H1 (cell line): ENCODE measurements around the gene CLEC16A. TPM values are rescaled to one million over a fixed set of nuclear protein-coding genes. Genes with fewer than 3 reads are reported as not detected.

Source experiments
- CTCF ChIA-PET: fragments of 300-600 bp; sonication (Branson Sonifier 250); formaldehyde crosslinking; loops from one replicate; lab custom pipeline; 2021; ENCODE audit not compliant: partially characterized antibody; lab: Charles Lee
- POLR2A ChIA-PET: fragments of 300-600 bp; sonication (Branson Sonifier 250); formaldehyde crosslinking; loops from one replicate; lab custom pipeline; 2021; ENCODE audit warnings: inconsistent platforms; ENCODE audit not compliant: partially characterized antibody; lab: Charles Lee
- DNase-seq, 2 experiments: peaks; one replicate each; pipeline versions ENCODE4 v3.0.0 to v3.0.0-alpha.2; 2010 to 2022; ENCODE audit warnings: low spot score in 2 of 2, low read depth in 1 of 2, mixed read lengths in 1 of 2
- FAIRE-seq: peaks from 2 replicates; lab custom pipeline; 2011; peaks lifted over from hg19 to GRCh38; lab: Jason Lieb, UNC
- H2AFZ ChIP-seq: 2 replicates; pipeline ENCODE4 v1.8.1; 2012; ENCODE audit warnings: low read length, inconsistent platforms
- H2AK5ac ChIP-seq: 2 replicates; pipeline ENCODE4 v1.6.1; 2013; ENCODE audit warnings: low read depth, low read length
- H2BK120ac ChIP-seq: replicated peaks from 2 replicates; pipeline ENCODE3; 2013; ENCODE audit warnings: low read depth, low read length, inconsistent platforms
- H2BK12ac ChIP-seq: 2 replicates; pipeline ENCODE4 v1.6.1; 2013; ENCODE audit warnings: low read depth, low read length
- H2BK15ac ChIP-seq: 2 replicates; pipeline ENCODE4 v1.6.1; 2013; ENCODE audit warnings: low read length
- H2BK20ac ChIP-seq: 2 replicates; pipeline ENCODE4 v1.6.1; 2013; ENCODE audit warnings: low read length
- H2BK5ac ChIP-seq: 2 replicates; pipeline ENCODE4 v1.6.1; 2013; ENCODE audit warnings: low read depth, low read length
- H3K14ac ChIP-seq: 2 replicates; pipeline ENCODE4 v1.6.1; 2013; ENCODE audit warnings: inconsistent platforms; ENCODE audit not compliant: insufficient read length
- H3K18ac ChIP-seq: 2 replicates; pipeline ENCODE4 v1.6.1; 2013; ENCODE audit warnings: low read length; ENCODE audit errors: extremely low read depth
- H3K23ac ChIP-seq: 2 replicates; pipeline ENCODE4 v1.6.1; 2013; ENCODE audit warnings: inconsistent platforms; ENCODE audit not compliant: insufficient read length
- H3K23me2 ChIP-seq: 2 replicates; pipeline ENCODE4 v1.6.1; 2013; ENCODE audit warnings: low read depth, low read length
- H3K27ac ChIP-seq: 2 replicates; pipeline ENCODE4 v1.6.1; 2011; ENCODE audit warnings: low read depth, low read length, inconsistent platforms
- H3K27me3 ChIP-seq, 4 experiments: replicated peaks in 1 of 4; 1 replicate in 1 of 4; 2 replicates in 3 of 4; pipeline versions ENCODE4 v1.6.1 to v1.8.1; 2011 to 2013; ENCODE audit warnings: low read length in 3 of 4, mild to moderate bottlenecking in 3 of 4, inconsistent platforms in 2 of 4, mixed read lengths in 2 of 4, moderate library complexity in 1 of 4; ENCODE audit not compliant: control insufficient read depth in 3 of 4, insufficient read depth in 3 of 4; ENCODE audit errors: extremely low read depth in 1 of 4
- H3K36me3 ChIP-seq, 4 experiments: 2 replicates each; pipeline versions ENCODE4 v1.6.1 to v1.8.1; 2011 to 2013; ENCODE audit warnings: mild to moderate bottlenecking in 4 of 4, low read length in 3 of 4, moderate library complexity in 2 of 4, control low read depth in 1 of 4, inconsistent platforms in 1 of 4; ENCODE audit not compliant: insufficient read depth in 4 of 4, control insufficient read depth in 2 of 4
- H3K4ac ChIP-seq: replicated peaks from 2 replicates; pipeline ENCODE3; 2013; ENCODE audit warnings: low read length, low read depth, mixed read lengths, inconsistent platforms; ENCODE audit not compliant: insufficient read length
- H3K4me1 ChIP-seq, 4 experiments: replicated peaks in 1 of 4; 1 replicate in 1 of 4; 2 replicates in 3 of 4; pipeline versions ENCODE4 v1.6.1 to v1.8.1; 2011 to 2013; ENCODE audit warnings: low read length in 3 of 4, inconsistent platforms in 2 of 4, mixed read lengths in 1 of 4; ENCODE audit not compliant: insufficient read depth in 4 of 4, control insufficient read depth in 3 of 4
- H3K4me2 ChIP-seq, 2 experiments: 2 replicates each; pipeline versions ENCODE4 v1.6.1 to v1.8.1; 2011 to 2013; ENCODE audit warnings: low read depth in 2 of 2, low read length in 2 of 2, control low read depth in 1 of 2, inconsistent platforms in 1 of 2, mild to moderate bottlenecking in 1 of 2; ENCODE audit not compliant: insufficient read depth in 1 of 2
- H3K4me3 ChIP-seq, 4 experiments: fragments of 200-600, 300-600 bp in 1 of 4; sonication (generic), shearing (Covaris generic), sonication (Bioruptor Twin) in 1 of 4; 2 replicates each; pipeline versions ENCODE4 v1.5.1 to v1.8.1; 2011 to 2016; ENCODE audit warnings: low read length in 4 of 4, low read depth in 3 of 4, control low read depth in 2 of 4, inconsistent platforms in 2 of 4, mild to moderate bottlenecking in 2 of 4, mixed read lengths in 1 of 4, moderate library complexity in 1 of 4; ENCODE audit not compliant: insufficient read depth in 2 of 4; ENCODE audit errors: extremely low read depth in 1 of 4
- H3K56ac ChIP-seq: replicated peaks from 2 replicates; pipeline ENCODE3; 2013; ENCODE audit warnings: low read depth, mild to moderate bottlenecking, mixed read lengths, low read length, inconsistent platforms; ENCODE audit not compliant: insufficient read length
- H3K79me1 ChIP-seq: 2 replicates; pipeline ENCODE4 v1.6.1; 2013; ENCODE audit warnings: low read depth, low read length, control low read depth
- H3K79me2 ChIP-seq, 2 experiments: 2 replicates each; pipeline versions ENCODE4 v1.6.1 to v1.8.1; 2012 to 2013; ENCODE audit warnings: low read length in 2 of 2, mild to moderate bottlenecking in 2 of 2, inconsistent platforms in 1 of 2; ENCODE audit not compliant: insufficient read depth in 2 of 2, control insufficient read depth in 1 of 2
- H3K9ac ChIP-seq, 4 experiments: replicated peaks in 1 of 4; 1 replicate in 1 of 4; 2 replicates in 3 of 4; pipeline versions ENCODE4 v1.6.1 to v1.8.1; 2011 to 2013; ENCODE audit warnings: low read depth in 3 of 4, low read length in 3 of 4, control low read depth in 2 of 4, mild to moderate bottlenecking in 2 of 4, moderate library complexity in 2 of 4, inconsistent platforms in 1 of 4; ENCODE audit errors: extremely low read depth in 1 of 4
- H3K9me3 ChIP-seq, 2 experiments: 2 replicates each; pipeline versions ENCODE4 v1.6.1 to v1.8.1; 2012 to 2013; ENCODE audit warnings: mild to moderate bottlenecking in 2 of 2, moderate library complexity in 2 of 2, control low read depth in 1 of 2, inconsistent platforms in 1 of 2, low read depth in 1 of 2, low read length in 1 of 2, mixed read lengths in 1 of 2; ENCODE audit not compliant: insufficient read depth in 2 of 2
- H4K20me1 ChIP-seq, 2 experiments: replicated peaks in 1 of 2; 2 replicates each; pipeline versions ENCODE3 to v1.8.1; 2011 to 2013; ENCODE audit warnings: inconsistent platforms in 2 of 2, low read length in 2 of 2, mild to moderate bottlenecking in 1 of 2; ENCODE audit not compliant: insufficient read depth in 2 of 2, control insufficient read depth in 1 of 2
- H4K5ac ChIP-seq: 2 replicates; pipeline ENCODE4 v1.6.1; 2013; ENCODE audit warnings: low read length, low read depth, mixed read lengths, inconsistent platforms; ENCODE audit not compliant: insufficient read length
- H4K8ac ChIP-seq: 2 replicates; pipeline ENCODE4 v1.8.0; 2013; ENCODE audit warnings: mild to moderate bottlenecking, moderate library complexity, low read length, inconsistent platforms; ENCODE audit not compliant: insufficient read depth; ENCODE audit errors: extremely low read depth
- H4K91ac ChIP-seq: replicated peaks from 2 replicates; pipeline ENCODE3; 2013; ENCODE audit warnings: low read length, mixed read lengths, inconsistent platforms; ENCODE audit not compliant: insufficient read length
- BCL11A ChIP-seq, 2 experiments: IDR thresholded peaks; one replicate each; pipeline ENCODE4 v1.6.1; 2011; ENCODE audit warnings: low read depth in 2 of 2, low read length in 2 of 2, mild to moderate bottlenecking in 2 of 2
- RAD21 ChIP-seq, 2 experiments: IDR thresholded peaks in 1 of 2; conservative IDR thresholded peaks in 1 of 2; 2 replicates each; pipeline ENCODE4 v1.6.1; 2011; ENCODE audit warnings: low read depth in 2 of 2, low read length in 2 of 2, improper control_type of control experiment in 1 of 2, inconsistent platforms in 1 of 2, mild to moderate bottlenecking in 1 of 2, moderate library complexity in 1 of 2
- RXRA ChIP-seq: IDR thresholded peaks from 2 replicates; pipeline ENCODE4 v1.6.1; 2011; ENCODE audit warnings: low read depth, mild to moderate bottlenecking, low read length, moderate library complexity; ENCODE audit not compliant: insufficient read depth
- SRF ChIP-seq: IDR thresholded peaks from 2 replicates; pipeline ENCODE4 v1.6.1; 2011; ENCODE audit warnings: mild to moderate bottlenecking, low read depth, low read length, moderate library complexity
- WGBS, 2 experiments: shearing (Covaris generic) in 1 of 2; methylation state at CpG; one replicate each; pipeline versions ENCODE4 v1.1.6 to v1.1.7; 2013 to 2015; ENCODE audit warnings: low lambda C conversion rate in 2 of 2, mixed read lengths in 2 of 2, inconsistent platforms in 1 of 2, low coverage in 1 of 2, missing lambda C conversion rate in 1 of 2; ENCODE audit not compliant: insufficient replicate concordance in 2 of 2, insufficient coverage in 1 of 2, insufficient read length in 1 of 2; ENCODE audit errors: extremely low coverage in 1 of 2, missing lambda C conversion rate in 1 of 2; 5-methylcytosine and 5-hydroxymethylcytosine counted together
- polyA plus RNA-seq, 7 experiments: library from polyadenylated mRNA; depleted of rRNA in 3 of 7; stranded (reverse) in 5 of 7; unstranded in 2 of 7; fragments of >200 nt in 5 of 7; fragments of 200-250 nt in 2 of 7; gene quantifications; 1 replicate in 5 of 7; 2 replicates in 1 of 7; 4 replicates in 1 of 7; pipeline versions ENCODE4 v1.2.1 to v1.2.3, GENCODE V29; 2011 to 2013; ENCODE audit warnings: missing spikeins in 2 of 7, mixed read lengths in 2 of 7
- total RNA-seq: library from RNA; stranded (reverse); fragmentation: NEBNext Ultra II Directional; extraction: Animal tissue kit (Norgen Biotek cat#: 25700); gene quantifications from 2 replicates; pipeline ENCODE4 v1.2.1, GENCODE V29; 2021
- TF ChIP-seq, protein P1 (sequence below), 3 experiments: IDR thresholded peaks; 1 replicate in 2 of 3; 2 replicates in 1 of 3; pipeline versions ENCODE4 v1.5.1 to v1.6.1; 2011; ENCODE audit warnings: low read length in 3 of 3, mild to moderate bottlenecking in 3 of 3, inconsistent platforms in 2 of 3, low read depth in 1 of 3, moderate library complexity in 1 of 3; ENCODE audit not compliant: insufficient read depth in 1 of 3; ENCODE audit errors: control extremely low read depth in 1 of 3
- TF ChIP-seq, protein P2 (sequence below): IDR thresholded peaks from 2 replicates; pipeline ENCODE4 v1.6.1; 2011; ENCODE audit warnings: low read length, improper control_type of control experiment
- TF ChIP-seq, protein P3 (sequence below): IDR thresholded peaks from 2 replicates; pipeline ENCODE4 v1.6.1; 2011; ENCODE audit warnings: low read depth, mild to moderate bottlenecking, low read length; ENCODE audit not compliant: insufficient read depth

Gene CLEC16A
- total and polyA plus RNA-seq, 2 of the 8 experiments (the other 6 are each of a cell fraction or from before 2014, with no cell fraction given) = 7.6 to 19.3 TPM

DNA sequence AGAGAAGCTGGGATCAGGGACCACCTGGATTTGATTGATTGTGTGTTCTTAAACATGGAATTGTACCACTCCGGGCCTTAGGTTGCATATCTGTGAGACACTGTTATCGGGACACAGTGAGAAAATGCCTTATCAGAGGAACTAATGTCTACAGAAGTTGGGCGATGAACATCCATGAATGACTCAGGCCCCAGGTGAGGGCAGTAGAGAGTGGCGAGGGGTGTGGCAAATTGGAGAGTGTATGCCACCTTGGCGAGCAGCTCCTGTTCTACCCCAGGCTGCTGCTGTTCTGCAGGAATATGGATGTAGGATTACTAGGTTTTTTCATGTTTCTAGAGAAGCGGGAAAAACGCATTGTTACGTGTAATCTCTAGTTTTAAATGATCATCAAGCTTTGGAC, 38.8 kb downstream of the CLEC16A start:
- WGBS, 2 experiments = 91% methylated on average over 8 of the region's 8 CpGs; no CpG with 5 or more reads in 1 of the 2 experiments
- Histone ChIP-seq H4K5ac (no peak overlapping the region), H3K18ac (no peak overlapping the region), H3K79me1 (no peaks in the 10 kb centered on the region), H3K27me3 (no peaks in the 10 kb centered on the region), H3K27ac (no peak overlapping the region), H3K4me2 (no peak overlapping the region), H3K23me2 (no peaks in the 10 kb centered on the region), H2BK20ac (no peak overlapping the region), H3K9me3 (no peaks in the 10 kb centered on the region), H2BK5ac (no peak overlapping the region), H2AK5ac (no peak overlapping the region), H2BK15ac (no peak overlapping the region), H3K4me1 (no peaks in the 10 kb centered on the region), H4K91ac (no peak overlapping the region), H3K56ac (no peak overlapping the region), H3K14ac (no peak overlapping the region), H4K8ac (no peak overlapping the region), H2AFZ (no peak overlapping the region), H3K4ac (no peak overlapping the region), H3K4me3 (no peak overlapping the region), H2BK12ac (no peak overlapping the region), H4K20me1 (peaks cover under 1 to 4% of the 10 kb centered on the region in 2 experiments), H2BK120ac (no peak overlapping the region), H3K79me2 (no peaks in the 10 kb centered on the region), H3K9ac (no peak overlapping the region), H3K36me3 (no peaks in the 10 kb centered on the region; a peak in 1 of 8 replicates), H3K23ac (no peak overlapping the region)
- POLR2A ChIA-PET = interaction anchor here (0.7 kb wide), 1 partner anchor 268 kb away, joined by 3 read pairs; no protein-coding TSS in a partner anchor
- DNase-seq (no peak), FAIRE-seq (no peak)
- CTCF ChIA-PET = interaction anchor here (0.5 to 6.2 kb wide), 26 partner anchors 13 to 404 kb away, joined by 3 to 67 read pairs (median 4); no protein-coding TSS in a partner anchor
- TF ChIP-seq, protein P1, sequence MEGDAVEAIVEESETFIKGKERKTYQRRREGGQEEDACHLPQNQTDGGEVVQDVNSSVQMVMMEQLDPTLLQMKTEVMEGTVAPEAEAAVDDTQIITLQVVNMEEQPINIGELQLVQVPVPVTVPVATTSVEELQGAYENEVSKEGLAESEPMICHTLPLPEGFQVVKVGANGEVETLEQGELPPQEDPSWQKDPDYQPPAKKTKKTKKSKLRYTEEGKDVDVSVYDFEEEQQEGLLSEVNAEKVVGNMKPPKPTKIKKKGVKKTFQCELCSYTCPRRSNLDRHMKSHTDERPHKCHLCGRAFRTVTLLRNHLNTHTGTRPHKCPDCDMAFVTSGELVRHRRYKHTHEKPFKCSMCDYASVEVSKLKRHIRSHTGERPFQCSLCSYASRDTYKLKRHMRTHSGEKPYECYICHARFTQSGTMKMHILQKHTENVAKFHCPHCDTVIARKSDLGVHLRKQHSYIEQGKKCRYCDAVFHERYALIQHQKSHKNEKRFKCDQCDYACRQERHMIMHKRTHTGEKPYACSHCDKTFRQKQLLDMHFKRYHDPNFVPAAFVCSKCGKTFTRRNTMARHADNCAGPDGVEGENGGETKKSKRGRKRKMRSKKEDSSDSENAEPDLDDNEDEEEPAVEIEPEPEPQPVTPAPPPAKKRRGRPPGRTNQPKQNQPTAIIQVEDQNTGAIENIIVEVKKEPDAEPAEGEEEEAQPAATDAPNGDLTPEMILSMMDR (IDR thresholded peaks at IDR 0.05; ENCODE audit: control extremely low read depth in 1 of 3, insufficient read depth in 1 of 3, low read depth in 1 of 3, low read length in 3 of 3) = peak in 2 of 3 experiments; percentile 44 to 47; a peak in 2 of 4 replicates
- TF ChIP-seq BCL11A (IDR thresholded peaks at IDR 0.05; ENCODE audit: low read depth in 2 of 2, low read length in 2 of 2) (no peak), RXRA (no peak), RAD21 (IDR thresholded peaks at IDR 0.05 in 1 of 2, conservative IDR thresholded peaks at IDR 0.05 in 1 of 2; ENCODE audit: low read depth in 2 of 2, low read length in 2 of 2) (peak in 1 of 2 experiments; percentile 29; a peak in 1 of 4 replicates), SRF (no peak)
- TF ChIP-seq, protein P2, sequence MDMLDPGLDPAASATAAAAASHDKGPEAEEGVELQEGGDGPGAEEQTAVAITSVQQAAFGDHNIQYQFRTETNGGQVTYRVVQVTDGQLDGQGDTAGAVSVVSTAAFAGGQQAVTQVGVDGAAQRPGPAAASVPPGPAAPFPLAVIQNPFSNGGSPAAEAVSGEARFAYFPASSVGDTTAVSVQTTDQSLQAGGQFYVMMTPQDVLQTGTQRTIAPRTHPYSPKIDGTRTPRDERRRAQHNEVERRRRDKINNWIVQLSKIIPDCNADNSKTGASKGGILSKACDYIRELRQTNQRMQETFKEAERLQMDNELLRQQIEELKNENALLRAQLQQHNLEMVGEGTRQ = no peak
- TF ChIP-seq, protein P3, sequence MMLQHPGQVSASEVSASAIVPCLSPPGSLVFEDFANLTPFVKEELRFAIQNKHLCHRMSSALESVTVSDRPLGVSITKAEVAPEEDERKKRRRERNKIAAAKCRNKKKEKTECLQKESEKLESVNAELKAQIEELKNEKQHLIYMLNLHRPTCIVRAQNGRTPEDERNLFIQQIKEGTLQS = no peak
